GM21526 (cell line): ENCODE measurements around the gene MMD.
"Not testable (repeated sequence)": the region's sequence is repeated elsewhere in the genome, so short reads cannot be mapped to it uniquely, and the experiment has no call there.

ENCODE experiments used
- ATAC-seq: cut with Tn5 transposase; IDR thresholded peaks from one replicate; pipeline ENCODE4 v1.9.1; 2021; ENCODE audit warnings: moderate library complexity; ENCODE audit not compliant: unreplicated experiment, low FRiP score

Gene MMD

DNA sequence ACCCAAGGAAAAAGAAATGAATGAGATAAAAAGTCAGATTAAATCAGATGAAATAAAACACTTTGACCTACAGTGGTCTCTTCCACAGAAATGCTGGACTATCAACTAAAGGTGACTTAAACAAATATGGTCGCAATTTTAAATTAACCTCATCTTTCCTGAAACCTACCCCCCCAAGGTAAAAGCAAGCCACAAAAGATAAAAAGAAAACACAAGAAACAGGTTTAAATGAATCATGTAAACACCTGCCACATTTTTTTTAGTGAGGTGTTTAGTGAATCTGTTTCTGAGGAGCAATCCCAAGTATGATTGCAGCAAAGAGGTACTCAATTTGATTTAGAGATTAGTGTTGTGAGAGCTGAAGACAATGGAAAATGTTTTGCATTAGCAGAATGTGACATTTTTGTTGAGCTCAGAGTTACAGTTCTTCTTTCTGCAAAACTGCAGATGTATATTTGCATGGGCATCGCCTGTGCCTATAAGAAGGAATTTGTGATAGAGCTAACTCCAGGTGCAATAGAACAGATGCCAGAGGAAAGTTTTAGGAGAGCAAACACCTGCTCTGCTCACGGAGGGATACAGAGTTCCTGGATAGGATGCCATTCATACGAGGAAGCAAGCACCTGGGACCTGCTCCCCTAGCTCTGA is 3.4 kb upstream of the MMD start:
- ATAC-seq = no peak

GRCh38 chr17:55423535-55423934 is 1.9 kb upstream of the MMD start:
- no peak for ATAC-seq

DNA sequence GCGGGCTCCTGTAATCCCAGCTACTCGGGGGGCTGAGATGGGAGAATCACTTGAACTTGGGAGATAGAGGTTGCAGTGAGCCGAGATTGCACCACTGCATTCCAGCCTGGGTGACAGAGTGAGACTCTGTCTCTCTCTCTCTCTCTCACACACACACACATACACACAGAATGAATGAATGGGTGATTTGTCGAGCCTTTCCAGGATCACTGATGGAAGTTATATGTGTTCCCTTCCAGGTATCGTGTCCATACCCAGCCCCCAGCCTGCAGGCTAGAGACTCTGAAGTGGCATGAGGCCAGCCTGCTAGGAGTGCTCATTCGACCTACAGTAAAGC is 1.2 kb upstream of the MMD start:
- ATAC-seq = not testable (repeated sequence)

GRCh38 chr17:55420776-55421178 is 858 bp downstream of the MMD start:
- ATAC-seq = no peak

GRCh38 chr17:55420067-55420775 is 1.4 kb downstream of the MMD start:
- peak; percentile 41 for ATAC-seq

DNA sequence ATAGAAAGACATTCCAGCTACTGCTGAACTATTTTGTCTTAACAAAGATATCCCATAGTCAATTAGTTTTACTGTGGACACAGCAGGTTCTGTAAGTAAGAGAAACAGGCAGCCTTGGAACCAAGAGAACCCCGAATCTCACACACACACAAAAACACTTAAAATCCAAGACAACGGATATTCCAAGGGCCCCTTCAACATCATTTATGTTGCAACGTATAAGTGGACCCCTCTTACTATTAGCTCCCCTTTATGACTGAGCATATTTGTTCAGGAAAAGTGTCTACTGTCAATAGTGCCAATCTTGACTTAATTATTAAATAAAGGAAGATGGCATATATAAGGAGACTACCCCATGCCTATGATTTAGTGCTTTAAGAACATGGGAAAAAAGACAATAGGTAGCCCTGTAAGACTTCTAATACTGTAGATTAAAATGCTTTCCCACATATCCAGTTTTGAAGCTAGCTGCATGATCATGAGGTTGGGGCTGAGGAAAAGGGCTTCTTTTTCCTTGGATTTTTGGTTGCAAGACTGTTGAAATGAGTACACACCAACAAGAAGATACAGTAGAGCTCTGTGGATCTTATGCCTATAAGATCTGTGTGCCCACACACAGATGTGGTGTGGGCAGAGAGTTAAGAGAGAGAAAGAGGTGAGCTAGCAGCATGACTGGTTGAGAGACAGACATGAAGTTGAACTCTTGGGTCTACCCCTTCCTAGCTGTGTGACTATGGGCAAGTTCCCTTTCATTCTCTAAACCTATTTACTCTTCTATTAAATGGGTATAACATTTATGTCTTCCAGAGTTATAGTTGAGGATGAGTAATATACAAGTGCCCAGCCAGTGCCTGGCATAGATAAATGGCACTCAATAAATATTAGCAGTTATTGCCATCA is 3.0 kb downstream of the MMD start:
- no peak for ATAC-seq

DNA sequence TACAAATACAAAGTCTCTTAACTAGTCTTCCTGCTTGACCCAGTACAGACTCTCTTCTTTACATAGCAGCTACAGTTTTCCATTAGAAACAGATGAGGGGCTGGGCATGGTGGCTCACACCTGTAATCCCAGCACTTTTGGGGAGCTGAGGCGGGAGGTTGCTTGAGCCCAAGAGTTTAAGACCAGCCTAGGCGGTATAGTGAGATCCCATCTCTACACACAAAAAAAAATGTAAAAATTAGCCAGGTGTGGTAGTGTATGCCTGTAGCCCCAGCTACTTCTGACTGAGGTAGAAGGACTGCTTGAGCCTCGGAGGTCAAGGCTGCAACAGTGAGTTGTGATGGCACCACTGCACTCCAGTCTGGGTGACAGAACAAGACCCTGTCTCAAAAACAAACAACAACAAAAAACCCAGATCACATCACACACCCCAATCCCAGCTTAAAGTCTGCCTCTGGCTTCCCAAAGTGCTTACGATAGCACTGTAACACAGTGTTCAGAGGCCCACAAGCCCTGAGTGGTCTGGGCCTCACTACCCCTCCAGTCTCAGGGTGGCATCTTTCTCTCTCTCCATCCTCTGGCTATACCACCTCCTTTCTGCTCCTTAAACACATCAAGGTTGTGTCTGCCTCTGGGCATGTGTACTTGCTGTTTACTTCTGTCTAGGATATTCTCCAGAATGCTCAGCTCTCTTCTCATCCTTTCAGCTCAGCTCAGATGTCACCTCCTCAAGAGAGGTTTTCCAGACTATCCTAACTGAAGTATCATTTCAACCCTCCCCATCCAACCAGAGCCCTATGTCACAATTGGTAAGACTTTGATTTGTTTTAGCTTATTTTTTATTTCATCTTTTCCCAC is 4.0 kb downstream of the MMD start:
- ATAC-seq = no peak

DNA sequence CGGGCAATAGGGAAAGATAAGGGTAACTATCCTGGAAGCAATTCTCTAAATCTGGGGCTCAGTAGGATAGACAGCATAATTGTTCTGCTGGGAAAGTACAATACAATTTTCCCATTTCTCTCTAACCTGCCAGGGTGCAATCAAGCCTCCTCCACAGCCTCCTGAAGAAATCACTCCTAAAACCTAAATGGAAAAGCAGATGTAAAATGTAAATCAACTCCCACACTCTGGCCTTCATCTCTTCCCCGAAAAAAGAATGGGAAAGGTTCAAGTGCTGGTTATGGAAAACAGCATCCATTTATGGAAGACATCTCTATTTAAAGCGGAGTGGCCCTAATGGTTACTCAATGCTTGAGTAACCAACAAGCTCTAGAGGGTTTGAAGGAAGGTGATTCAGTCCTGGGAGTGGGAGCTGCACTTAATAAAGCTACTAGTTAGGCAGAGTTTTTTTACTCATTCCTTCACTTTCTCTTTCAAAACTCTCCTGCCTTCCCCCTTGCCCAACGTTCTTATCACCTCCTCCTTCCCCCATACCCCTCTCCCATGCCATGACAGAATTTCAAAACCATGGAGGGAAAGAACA is 5.1 kb downstream of the MMD start:
- no peak for ATAC-seq

DNA sequence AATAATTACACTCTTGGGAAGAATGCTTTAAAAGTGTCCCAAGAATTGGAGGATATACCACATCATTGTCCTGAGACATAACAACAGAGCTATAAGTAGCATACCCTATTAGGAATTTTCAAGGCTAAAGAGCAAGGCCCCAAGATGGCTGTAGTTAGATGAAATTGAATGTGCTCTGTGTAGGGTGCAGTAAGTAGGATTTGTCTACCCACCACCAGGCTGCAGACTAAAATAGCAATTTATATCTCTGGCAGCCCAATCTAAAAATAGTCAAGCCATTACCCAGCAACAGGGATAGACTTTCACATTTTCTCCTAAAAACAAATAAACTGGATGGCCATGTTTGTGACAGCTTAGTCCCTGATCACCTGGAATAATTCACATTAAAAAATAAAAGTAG is 5.6 kb downstream of the MMD start:
- no peak for ATAC-seq

GRCh38 chr17:55414983-55415382 is 6.7 kb downstream of the MMD start:
- no peak for ATAC-seq

DNA sequence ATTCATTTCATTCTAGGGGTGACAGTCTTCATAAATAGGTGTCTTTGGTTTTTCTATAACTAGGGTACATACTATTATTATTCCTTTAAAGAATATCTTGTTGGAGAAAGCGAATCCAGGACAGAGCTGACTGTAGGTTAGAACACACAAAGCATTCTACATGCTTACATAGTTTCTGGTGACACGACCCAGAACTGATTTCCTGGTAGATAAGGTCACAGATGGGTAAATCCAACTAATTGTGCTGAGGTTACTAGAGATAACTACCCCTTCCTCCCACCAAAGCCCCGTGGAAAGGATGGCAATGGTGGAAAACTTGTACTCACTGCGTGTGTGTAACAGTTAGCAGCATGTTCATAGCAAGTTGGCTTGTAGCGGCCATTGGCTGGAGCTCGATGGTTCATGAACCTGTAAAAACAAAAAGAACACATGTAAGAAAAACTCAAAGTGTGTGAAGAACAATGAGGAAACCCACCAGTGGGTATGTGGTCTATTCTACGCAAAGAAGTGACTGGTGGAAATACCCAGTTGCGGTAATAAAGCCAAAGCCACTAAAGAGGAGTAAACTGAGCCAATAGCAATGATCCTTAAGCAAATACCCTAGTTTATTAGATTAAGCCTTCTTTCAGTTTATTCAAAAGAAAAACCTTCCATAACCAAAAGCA is 7.7 kb downstream of the MMD start:
- no peak for ATAC-seq

DNA sequence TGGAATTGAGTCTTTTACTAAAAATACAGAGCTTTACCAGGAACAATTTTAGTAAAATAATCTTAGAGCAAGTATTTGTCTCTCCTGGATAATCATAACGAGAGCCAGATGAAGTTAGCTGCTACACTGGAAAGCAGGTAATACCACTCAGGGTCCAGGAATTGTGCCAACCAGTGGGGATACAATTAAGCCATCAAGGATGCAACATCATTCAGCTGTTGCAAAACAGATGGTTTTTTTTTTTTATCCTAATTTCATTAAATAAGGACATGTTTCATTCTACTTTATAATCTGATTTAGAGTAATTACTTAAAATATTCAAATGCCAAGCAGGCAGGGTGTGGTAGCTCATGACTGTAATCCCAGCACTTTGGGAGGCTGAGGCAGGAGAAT is 10.2 kb downstream of the MMD start:
- ATAC-seq = no peak

GRCh38 chr17:55410722-55411462 is 10.7 kb downstream of the MMD start:
- ATAC-seq = no peak

GRCh38 chr17:55409030-55409800 is 12.4 kb downstream of the MMD start:
- no peak for ATAC-seq

DNA sequence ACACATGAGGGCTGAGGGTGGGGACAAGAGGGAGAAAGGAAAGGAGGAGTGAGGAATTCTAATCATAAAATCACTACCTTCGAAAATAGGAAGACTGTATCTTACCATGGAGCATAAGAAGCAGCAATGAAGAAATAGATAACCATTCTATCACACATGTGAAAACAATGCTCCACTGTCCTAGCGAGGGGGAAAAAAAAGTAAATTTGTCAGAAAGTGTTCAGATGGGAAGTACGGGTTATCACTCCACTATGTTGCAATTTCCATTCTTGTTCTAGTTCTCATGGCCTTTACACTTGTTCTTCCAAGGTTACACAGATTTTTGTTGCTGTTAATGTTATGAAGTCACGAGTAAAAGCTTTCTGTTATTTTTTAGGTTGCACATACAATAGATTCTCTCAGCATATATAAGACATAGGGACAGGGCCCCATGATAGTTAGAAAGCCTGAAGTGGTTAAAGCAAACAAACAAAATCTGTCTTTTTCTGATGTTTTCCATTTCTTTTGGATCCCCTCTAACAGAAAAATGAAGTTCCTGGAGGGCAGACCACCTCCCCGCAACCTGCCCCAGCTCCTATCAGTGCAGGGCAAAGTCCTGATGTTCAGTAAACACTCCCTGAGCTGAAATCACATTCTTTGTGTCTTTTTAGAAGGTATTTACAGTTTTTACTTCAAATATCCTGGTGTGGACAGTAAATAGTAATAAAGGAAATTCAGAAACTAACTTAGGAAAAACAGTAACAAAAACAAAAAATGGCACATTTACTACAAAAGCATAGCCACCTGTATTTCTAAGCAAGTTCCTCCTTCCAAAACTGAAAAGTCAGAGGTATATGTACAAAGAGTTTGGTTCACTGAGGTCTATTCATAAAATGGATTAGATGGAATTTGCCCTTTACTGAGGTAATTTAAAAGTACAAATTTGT is 13.7 kb downstream of the MMD start:
- no peak for ATAC-seq

DNA sequence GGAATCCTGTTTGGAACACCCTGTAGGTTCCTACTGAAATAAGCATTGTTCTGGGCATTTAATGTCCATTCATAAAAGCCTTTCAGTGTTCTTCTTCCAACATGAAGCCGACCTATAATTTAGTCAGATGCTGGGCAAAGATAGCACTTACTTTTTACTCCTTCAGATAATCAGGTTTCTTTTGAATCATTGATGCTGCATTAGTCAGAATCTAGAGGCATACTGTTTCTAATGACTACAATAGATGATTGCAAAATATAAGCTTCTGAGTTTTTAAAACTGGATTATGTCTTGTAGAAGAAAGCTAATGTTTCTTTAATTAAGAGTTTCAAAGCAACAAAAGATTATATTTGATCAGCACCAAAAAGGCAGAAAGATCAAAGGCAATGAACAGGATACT is 16.0 kb downstream of the MMD start:
- ATAC-seq = no peak

DNA sequence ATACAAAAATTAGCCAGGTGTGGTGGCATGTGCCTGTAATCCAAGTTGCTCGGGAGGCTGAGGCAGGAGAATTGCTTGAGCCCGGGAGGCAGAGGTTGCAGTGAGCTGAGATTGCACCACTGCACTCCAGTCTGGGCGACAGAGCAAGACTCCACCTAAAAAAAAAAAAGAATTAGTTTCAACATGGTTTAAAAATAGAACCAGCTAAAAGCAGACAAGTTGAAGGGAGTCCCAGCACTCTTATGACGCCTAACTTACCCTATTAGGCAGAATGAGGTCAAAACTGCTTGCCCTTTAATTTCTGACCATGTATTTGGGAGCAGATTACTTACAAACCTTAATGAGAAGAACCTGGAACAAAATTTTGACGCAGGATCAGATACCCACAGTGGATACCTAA is 17.4 kb downstream of the MMD start:
- ATAC-seq = not testable (repeated sequence)
